ENCODE results near the gene GUCY1A2.
A peak's percentile ranks its signal among the peaks of the same experiment; 100 is the strongest.
"Not testable (repeated sequence)": the region's sequence is repeated elsewhere in the genome, so short reads cannot be mapped to it uniquely, and the experiment has no call there.

The GUCY1A2 gene
- total RNA-seq = 0.15 to 5.8 (median 0.91) reads per million in 17 experiments

- DNase-seq = no peak
Observed at GRCh38 chr11:107018219-107018901, at the start of gene GUCY1A2. GUCY1A2 (minus strand) TSS chr11:107018476; CDS start chr11:107018055, 421 bp downstream.

- no peak for DNase-seq
Observed at GRCh38 chr11:107054391-107054790, 36.1 kb upstream of the GUCY1A2 start.

- DNase-seq = not testable (repeated sequence)
Observed at GRCh38 chr11:107051332-107051731, 33.1 kb upstream of the GUCY1A2 start.

- DNase-seq = not testable (repeated sequence)
Observed at GRCh38 chr11:107050899-107051298, 32.6 kb upstream of the GUCY1A2 start.

- no peak for DNase-seq
Observed at GRCh38 chr11:107050121-107050520, 31.8 kb upstream of the GUCY1A2 start.

GRCh38 chr11:107044503-107044902, 26.2 kb upstream of the GUCY1A2 start:
- DNase-seq = no peak

GRCh38 chr11:107043242-107044006, 25.1 kb upstream of the GUCY1A2 start:
- peak in 2 of 4 experiments; percentile 1 to 29 for DNase-seq

- no peak for DNase-seq
Observed at GRCh38 chr11:107042748-107043147, 24.5 kb upstream of the GUCY1A2 start.

GRCh38 chr11:107041088-107041444, 22.8 kb upstream of the GUCY1A2 start:
- peak in 2 of 4 experiments; percentile 10 to 23 for DNase-seq

GRCh38 chr11:107040433-107041087, 22.3 kb upstream of the GUCY1A2 start:
- peak; percentile 3 to 49 (median 16) for DNase-seq

- DNase-seq = no peak
Observed at GRCh38 chr11:107025673-107026072, 7.4 kb upstream of the GUCY1A2 start.

- no peak for DNase-seq
Observed at GRCh38 chr11:107020594-107020993, 2.3 kb upstream of the GUCY1A2 start.

- peak in 1 of 4 experiments; percentile 13 for DNase-seq
Observed at GRCh38 chr11:107018902-107019493, 722 bp upstream of the GUCY1A2 start.

- peak in 1 of 4 experiments; percentile 13 for DNase-seq
Observed at GRCh38 chr11:107017433-107018218, 650 bp downstream of the GUCY1A2 start.

- no peak for DNase-seq
Observed at GRCh38 chr11:107017104-107017432, 1.2 kb downstream of the GUCY1A2 start.

- DNase-seq = no peak
Observed at GRCh38 chr11:107014871-107015270, 3.4 kb downstream of the GUCY1A2 start.

GRCh38 chr11:107011977-107012376, 6.3 kb downstream of the GUCY1A2 start:
- DNase-seq = no peak

- no peak for DNase-seq
Observed at GRCh38 chr11:107009190-107009589, 9.1 kb downstream of the GUCY1A2 start.

GRCh38 chr11:107006076-107006833, 12.0 kb downstream of the GUCY1A2 start:
- no peak for DNase-seq

GRCh38 chr11:106999196-106999595, 19.1 kb downstream of the GUCY1A2 start:
- no peak for DNase-seq

GRCh38 chr11:106998916-106999188, 19.4 kb downstream of the GUCY1A2 start:
- DNase-seq = no peak

Data from suppressor macrophage (primary cell).